HG03097 (cell line): ENCODE data around the gene FBXO30.

Experiments used
- ATAC-seq: cut with Tn5 transposase; IDR thresholded peaks from one replicate; pipeline ENCODE4 v1.9.1; 2021; ENCODE audit not compliant: unreplicated experiment, low FRiP score

The FBXO30 gene

GRCh38 chr6:145814501-145815308 lies at the start of gene FBXO30:
Gene FBXO30 (minus strand): TSS chr6:145814795. CDS start chr6:145806405, 8,390 bp downstream.
- ATAC-seq: peak; percentile 82

- ATAC-seq: no peak
These were observed 49.5 kb upstream of the FBXO30 start for GRCh38 chr6:145863988-145864616.

GRCh38 chr6:145863366-145863765 lies 48.8 kb upstream of the FBXO30 start:
- ATAC-seq: no peak

GRCh38 chr6:145860562-145860961 lies 46.0 kb upstream of the FBXO30 start:
- ATAC-seq: no peak

GRCh38 chr6:145850671-145851070 lies 36.1 kb upstream of the FBXO30 start:
- no peak for ATAC-seq

GRCh38 chr6:145848541-145848940 lies 33.9 kb upstream of the FBXO30 start:
- ATAC-seq: no peak

GRCh38 chr6:145845557-145845956 lies 31.0 kb upstream of the FBXO30 start:
- ATAC-seq: no peak

- no peak for ATAC-seq
These were observed 30.4 kb upstream of the FBXO30 start for GRCh38 chr6:145844933-145845540.

- ATAC-seq: no peak
These were observed 28.3 kb upstream of the FBXO30 start for GRCh38 chr6:145842693-145843546.

GRCh38 chr6:145841668-145842067 lies 27.1 kb upstream of the FBXO30 start:
- no peak for ATAC-seq

- ATAC-seq: no peak
These were observed 25.1 kb upstream of the FBXO30 start for GRCh38 chr6:145839653-145840052.

GRCh38 chr6:145838305-145838704 lies 23.7 kb upstream of the FBXO30 start:
- no peak for ATAC-seq

- ATAC-seq: no peak
These were observed 22.2 kb upstream of the FBXO30 start for GRCh38 chr6:145836772-145837171.

- no peak for ATAC-seq
These were observed 21.6 kb upstream of the FBXO30 start for GRCh38 chr6:145836170-145836569.

- no peak for ATAC-seq
These were observed 16.0 kb upstream of the FBXO30 start for GRCh38 chr6:145830612-145831011.

GRCh38 chr6:145829950-145830349 lies 15.4 kb upstream of the FBXO30 start:
- ATAC-seq: no peak

GRCh38 chr6:145829102-145829501 lies 14.5 kb upstream of the FBXO30 start:
- no peak for ATAC-seq

- ATAC-seq: no peak
These were observed 9.7 kb upstream of the FBXO30 start for GRCh38 chr6:145824344-145824743.

- no peak for ATAC-seq
These were observed 8.8 kb upstream of the FBXO30 start for GRCh38 chr6:145823328-145823944.

- no peak for ATAC-seq
These were observed 7.9 kb upstream of the FBXO30 start for GRCh38 chr6:145822456-145822855.
